Measurements from ENCODE around the gene FREM1.
"Not testable (repeated sequence)": the region's sequence is repeated elsewhere in the genome, so short reads cannot be mapped to it uniquely, and the experiment has no call there.

The FREM1 gene

GRCh38 chr9:14909961-14910805 is at the start of gene FREM1:
Gene FREM1 (minus strand): TSS chr9:14910428. CDS start chr9:14868977, 41,451 bp downstream.
- DNase-seq: no peak

- no peak for DNase-seq
Observed at GRCh38 chr9:14958989-14959388, 48.8 kb upstream of the FREM1 start.

GRCh38 chr9:14957109-14957508 is 46.9 kb upstream of the FREM1 start:
- no peak for DNase-seq

- DNase-seq: no peak
Observed at GRCh38 chr9:14956208-14956607, 46.0 kb upstream of the FREM1 start.

GRCh38 chr9:14945351-14945750 is 35.1 kb upstream of the FREM1 start:
- DNase-seq: no peak

- no peak for DNase-seq
Observed at GRCh38 chr9:14941501-14942405, 31.5 kb upstream of the FREM1 start.

GRCh38 chr9:14939378-14939777 is 29.1 kb upstream of the FREM1 start:
- DNase-seq: no peak

- DNase-seq: no peak
Observed at GRCh38 chr9:14937216-14937615, 27.0 kb upstream of the FREM1 start.

GRCh38 chr9:14936491-14936890 is 26.3 kb upstream of the FREM1 start:
- DNase-seq: no peak

GRCh38 chr9:14935964-14936363 is 25.7 kb upstream of the FREM1 start:
- no peak for DNase-seq

GRCh38 chr9:14935106-14935751 is 25.0 kb upstream of the FREM1 start:
- no peak for DNase-seq

- no peak for DNase-seq
Observed at GRCh38 chr9:14932641-14933040, 22.4 kb upstream of the FREM1 start.

- DNase-seq: no peak
Observed at GRCh38 chr9:14932231-14932630, 22.0 kb upstream of the FREM1 start.

- no peak for DNase-seq
Observed at GRCh38 chr9:14926941-14927624, 16.9 kb upstream of the FREM1 start.

GRCh38 chr9:14924230-14925219 is 14.3 kb upstream of the FREM1 start:
- DNase-seq: no peak

- DNase-seq: no peak
Observed at GRCh38 chr9:14923701-14924100, 13.5 kb upstream of the FREM1 start.

GRCh38 chr9:14920805-14921204 is 10.6 kb upstream of the FREM1 start:
- not testable (repeated sequence) for DNase-seq

GRCh38 chr9:14913366-14913765 is 3.1 kb upstream of the FREM1 start:
- no peak for DNase-seq

- DNase-seq: no peak
Observed at GRCh38 chr9:14912859-14913258, 2.6 kb upstream of the FREM1 start.

GRCh38 chr9:14911046-14911445 is 818 bp upstream of the FREM1 start:
- DNase-seq: no peak

- no peak for DNase-seq
Observed at GRCh38 chr9:14909601-14909960, 647 bp downstream of the FREM1 start.

- DNase-seq: no peak
Observed at GRCh38 chr9:14909181-14909580, 1.0 kb downstream of the FREM1 start.
